Astrocyte (in vitro differentiated cells and primary cell): ENCODE measurements around the gene PRSS1.

Source experiments
- EZH2 ChIP-seq: IDR thresholded peaks from 2 replicates; pipeline ENCODE4 v1.6.1; 2012; ENCODE audit warnings: mild to moderate bottlenecking, low read length, inconsistent platforms; ENCODE audit not compliant: insufficient read depth
- TF ChIP-seq, protein P1 (sequence below): IDR thresholded peaks from 2 replicates; pipeline ENCODE4 v1.5.1; 2011; ENCODE audit warnings: low read depth, mild to moderate bottlenecking, inconsistent platforms, low read length, moderate library complexity; ENCODE audit not compliant: insufficient read depth

DNA sequence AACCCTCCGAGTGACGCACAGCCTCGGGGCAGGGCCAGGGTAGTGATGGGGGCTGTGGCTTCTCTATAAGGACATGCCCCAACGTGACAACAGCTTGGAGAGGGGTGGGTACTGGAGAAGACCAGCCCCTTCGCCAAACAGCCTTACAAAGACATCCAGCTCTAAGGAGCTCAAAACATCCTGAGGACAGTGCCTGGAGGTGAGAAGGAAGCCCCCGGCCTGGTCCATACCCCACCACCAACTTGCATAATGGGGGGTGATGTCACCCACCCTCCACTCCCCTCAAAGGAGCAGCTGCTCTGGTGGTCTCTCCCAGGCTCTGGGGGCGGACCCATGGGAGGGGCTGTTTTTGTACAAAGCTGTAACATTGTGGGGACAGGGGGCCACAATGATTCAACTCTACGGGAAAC lies 36.6 kb downstream of the PRSS1 start:
- TF ChIP-seq, protein P1, sequence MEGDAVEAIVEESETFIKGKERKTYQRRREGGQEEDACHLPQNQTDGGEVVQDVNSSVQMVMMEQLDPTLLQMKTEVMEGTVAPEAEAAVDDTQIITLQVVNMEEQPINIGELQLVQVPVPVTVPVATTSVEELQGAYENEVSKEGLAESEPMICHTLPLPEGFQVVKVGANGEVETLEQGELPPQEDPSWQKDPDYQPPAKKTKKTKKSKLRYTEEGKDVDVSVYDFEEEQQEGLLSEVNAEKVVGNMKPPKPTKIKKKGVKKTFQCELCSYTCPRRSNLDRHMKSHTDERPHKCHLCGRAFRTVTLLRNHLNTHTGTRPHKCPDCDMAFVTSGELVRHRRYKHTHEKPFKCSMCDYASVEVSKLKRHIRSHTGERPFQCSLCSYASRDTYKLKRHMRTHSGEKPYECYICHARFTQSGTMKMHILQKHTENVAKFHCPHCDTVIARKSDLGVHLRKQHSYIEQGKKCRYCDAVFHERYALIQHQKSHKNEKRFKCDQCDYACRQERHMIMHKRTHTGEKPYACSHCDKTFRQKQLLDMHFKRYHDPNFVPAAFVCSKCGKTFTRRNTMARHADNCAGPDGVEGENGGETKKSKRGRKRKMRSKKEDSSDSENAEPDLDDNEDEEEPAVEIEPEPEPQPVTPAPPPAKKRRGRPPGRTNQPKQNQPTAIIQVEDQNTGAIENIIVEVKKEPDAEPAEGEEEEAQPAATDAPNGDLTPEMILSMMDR = no peak
- no peak for TF ChIP-seq EZH2
